WTC11 (cell line): ENCODE results near the gene DHX58. TPM values are rescaled to one million over a fixed set of nuclear protein-coding genes. Genes with fewer than 3 reads are reported as not detected.
A peak's percentile ranks its signal among the peaks of the same experiment; 100 is the strongest.

Experiments used
- ATAC-seq: fragments of 200-7000 bp; cut with Tn5 transposase; 2 replicates; pipeline ENCODE4 v1.10.0; 2021; ENCODE audit warnings: mild to moderate bottlenecking, moderate library complexity
- CTCF ChIA-PET: fragments of 300-600 bp; sonication (Branson Sonifier 250); formaldehyde crosslinking; loops from one replicate; lab custom pipeline; 2021; ENCODE audit warnings: antibody characterized with exemption; lab: Charles Lee
- POLR2A ChIA-PET: fragments of 350-600 bp; sonication (Branson Sonifier 250); formaldehyde crosslinking; loops from one replicate; lab custom pipeline; 2021; ENCODE audit warnings: antibody characterized with exemption; lab: Charles Lee
- DNase-seq: peaks from one replicate; pipeline ENCODE4 v3.0.0; 2021; ENCODE audit warnings: low spot score
- H3K27ac Mint-ChIP-seq: 2 replicates; pipeline ENCODE4 v1.8.0; 2021; ENCODE audit warnings: mixed read lengths
- H3K27me3 Mint-ChIP-seq: 2 replicates; pipeline ENCODE4 v1.8.0; 2021; ENCODE audit warnings: low read depth, mild to moderate bottlenecking, moderate library complexity, mixed read lengths
- H3K36me3 Mint-ChIP-seq: 2 replicates; pipeline ENCODE4 v1.8.0; 2021; ENCODE audit warnings: mixed read lengths
- H3K4me1 Mint-ChIP-seq: 2 replicates; pipeline ENCODE4 v1.8.0; 2022; ENCODE audit warnings: mixed read lengths
- H3K4me3 Mint-ChIP-seq: 2 replicates; pipeline ENCODE4 v1.8.0; 2021; ENCODE audit warnings: mild to moderate bottlenecking, moderate library complexity, mixed read lengths
- H3K9me3 Mint-ChIP-seq: 2 replicates; pipeline ENCODE4 v1.8.0; 2021; ENCODE audit warnings: mixed read lengths
- ARID4B ChIP-seq: sonication (generic); formaldehyde crosslinking; IDR thresholded peaks from 2 replicates; pipeline ENCODE4 v1.8.0; 2023; ENCODE audit warnings: missing genetic modification reagents, mild to moderate bottlenecking, borderline replicate concordance
- ATF1 ChIP-seq: sonication (generic); formaldehyde crosslinking; IDR thresholded peaks from 2 replicates; pipeline ENCODE4 v1.8.1; 2023; ENCODE audit warnings: mild to moderate bottlenecking, moderate library complexity, missing genetic modification reagents
- ATF2 ChIP-seq: sonication (generic); formaldehyde crosslinking; IDR thresholded peaks from 2 replicates; pipeline ENCODE4 v1.8.1; 2022; ENCODE audit warnings: low read depth, missing genetic modification reagents, borderline replicate concordance
- E2F1 ChIP-seq: sonication (generic); formaldehyde crosslinking; IDR thresholded peaks from 2 replicates; pipeline ENCODE4 v1.8.0; 2022; ENCODE audit warnings: mild to moderate bottlenecking, missing genetic modification reagents
- E2F5 ChIP-seq: sonication (generic); formaldehyde crosslinking; IDR thresholded peaks from 2 replicates; pipeline ENCODE4 v1.8.1; 2022; ENCODE audit warnings: mild to moderate bottlenecking, moderate library complexity, missing genetic modification reagents
- ELF4 ChIP-seq: sonication (generic); formaldehyde crosslinking; IDR thresholded peaks from 2 replicates; pipeline ENCODE4 v1.8.1; 2022; ENCODE audit warnings: low read depth, mild to moderate bottlenecking, moderate library complexity, missing genetic modification reagents
- ETV6 ChIP-seq: sonication (generic); formaldehyde crosslinking; IDR thresholded peaks from 2 replicates; pipeline ENCODE4 v1.8.1; 2022; ENCODE audit warnings: mild to moderate bottlenecking, missing genetic modification reagents
- FOXJ3 ChIP-seq: sonication (generic); formaldehyde crosslinking; IDR thresholded peaks from 2 replicates; pipeline ENCODE4 v1.9.0; 2021; ENCODE audit warnings: missing genetic modification reagents, mild to moderate bottlenecking, borderline replicate concordance
- FOXP1 ChIP-seq: sonication (generic); formaldehyde crosslinking; IDR thresholded peaks from 2 replicates; pipeline ENCODE4 v1.8.0; 2022; ENCODE audit warnings: missing genetic modification reagents, mild to moderate bottlenecking, moderate library complexity, borderline replicate concordance
- GRHL2 ChIP-seq: fragments of 250-450 bp; sonication (Bioruptor Pico); IDR thresholded peaks from 2 replicates; pipeline ENCODE4 v1.8.0; 2022; ENCODE audit warnings: mild to moderate bottlenecking, moderate library complexity; ENCODE audit not compliant: insufficient replicate concordance, severe bottlenecking
- HMGA2 ChIP-seq: fragments of 250-450 bp; sonication (Bioruptor Pico); IDR thresholded peaks from 2 replicates; pipeline ENCODE4 v1.4.0; 2021; ENCODE audit warnings: mild to moderate bottlenecking, moderate library complexity
- KAT7 ChIP-seq: sonication (generic); formaldehyde crosslinking; IDR thresholded peaks from 2 replicates; pipeline ENCODE4 v1.8.1; 2023; ENCODE audit warnings: missing genetic modification reagents, mild to moderate bottlenecking, borderline replicate concordance
- MLX ChIP-seq: sonication (generic); formaldehyde crosslinking; IDR thresholded peaks from 2 replicates; pipeline ENCODE4 v1.8.1; 2023; ENCODE audit warnings: mild to moderate bottlenecking, missing genetic modification reagents, moderate library complexity
- MXD4 ChIP-seq: fragments of 250-450 bp; sonication (Bioruptor Pico); IDR thresholded peaks from 2 replicates; pipeline ENCODE4 v1.8.0; 2021; ENCODE audit warnings: mild to moderate bottlenecking, moderate library complexity, borderline replicate concordance
- NFATC4 ChIP-seq: fragments of 250-450 bp; sonication (Bioruptor Pico); IDR thresholded peaks from 2 replicates; pipeline ENCODE4 v1.9.0; 2021; ENCODE audit warnings: mild to moderate bottlenecking
- NFE2L1 ChIP-seq: sonication (generic); formaldehyde crosslinking; IDR thresholded peaks from 2 replicates; pipeline ENCODE4 v1.8.1; 2023; ENCODE audit warnings: missing genetic modification reagents
- NR2C2 ChIP-seq: sonication (generic); formaldehyde crosslinking; IDR thresholded peaks from 2 replicates; pipeline ENCODE4 v1.8.0; 2022; ENCODE audit warnings: mild to moderate bottlenecking, missing genetic modification reagents
- OVOL2 ChIP-seq: fragments of 250-450 bp; sonication (Bioruptor Pico); IDR thresholded peaks from 2 replicates; pipeline ENCODE4 v1.9.0; 2021; ENCODE audit warnings: mild to moderate bottlenecking, borderline replicate concordance
- RELA ChIP-seq: sonication (generic); formaldehyde crosslinking; IDR thresholded peaks from 2 replicates; pipeline ENCODE4 v1.8.1; 2022; ENCODE audit warnings: missing genetic modification reagents, mild to moderate bottlenecking, borderline replicate concordance
- SP1 ChIP-seq: sonication (generic); formaldehyde crosslinking; conservative IDR thresholded peaks from 2 replicates; pipeline ENCODE4 v1.8.1; 2022; ENCODE audit warnings: missing genetic modification reagents
- TEAD1 ChIP-seq: sonication (generic); formaldehyde crosslinking; IDR thresholded peaks from 2 replicates; pipeline ENCODE4 v1.8.0; 2022; ENCODE audit warnings: mild to moderate bottlenecking, missing genetic modification reagents
- ZBTB21 ChIP-seq: sonication (generic); formaldehyde crosslinking; IDR thresholded peaks from 2 replicates; pipeline ENCODE4 v1.8.1; 2023; ENCODE audit warnings: mild to moderate bottlenecking, missing genetic modification reagents, borderline replicate concordance
- ZNF219 ChIP-seq: sonication (generic); formaldehyde crosslinking; IDR thresholded peaks from 2 replicates; pipeline ENCODE4 v1.8.0; 2023; ENCODE audit warnings: missing genetic modification reagents, mild to moderate bottlenecking, borderline replicate concordance
- ZNF263 ChIP-seq: sonication (generic); formaldehyde crosslinking; IDR thresholded peaks from 2 replicates; pipeline ENCODE4 v1.8.1; 2022; ENCODE audit warnings: low read depth, mild to moderate bottlenecking, moderate library complexity, missing genetic modification reagents
- ZNF423 ChIP-seq: fragments of 250-450 bp; sonication (Bioruptor Pico); IDR thresholded peaks from 2 replicates; pipeline ENCODE4 v2.1.2; 2022; ENCODE audit warnings: mild to moderate bottlenecking, moderate library complexity
- total RNA-seq: library from RNA; stranded (reverse); gene quantifications from 3 replicates; pipeline ENCODE4 v1.2.3, GENCODE V29; 2021

DHX58 gene
- total RNA-seq, 1 experiment from 2014 or later, result 6.3 TPM

GRCh38 chr17:42107597-42108576, 4.6 kb downstream of the DHX58 start (continued):
- TF ChIP-seq MLX (no peak), ZNF423 (CRISPR knock-in tag) (peak; percentile 37; the same call in 1 of the 2 replicates), FOXP1 (0 out of 2 replicates have a peak, but pooled peaks have one; percentile 7), NFATC4 (CRISPR knock-in tag) (no peak), ATF2 (CRISPR knock-in tag) (no peak), TEAD1 (CRISPR knock-in tag) (no peak), SP1 (peak; percentile 72), NFE2L1 (CRISPR knock-in tag) (peak; percentile 95), E2F1 (CRISPR knock-in tag) (no peak)

GRCh38 chr17:42107124-42107523, 5.4 kb downstream of the DHX58 start:
- Mint-ChIP-seq H3K4me3 (peak overlapping the region; percentile 70), H3K9me3 (no peaks in the 10 kb centered on the region), H3K27ac (no peak overlapping the region), H3K4me1 (peaks cover 23% of the 10 kb centered on the region), H3K36me3 (no peaks in the 10 kb centered on the region), H3K27me3 (peaks cover 6% of the 10 kb centered on the region)
- POLR2A ChIA-PET, result interaction anchor here (0.7 to 1.1 kb wide), 4 partner anchors 34 to 158 kb away, joined by 3 to 4 read pairs (median 3); no protein-coding TSS in a partner anchor
- CTCF ChIA-PET, result interaction anchor here (0.6 to 4.1 kb wide), 12 partner anchors 9 to 411 kb away, joined by 3 to 19 read pairs (median 6); partner anchors contain the start of genes DNAJC7, KAT2A and NKIRAS2
- ATAC-seq (no peak), DNase-seq (no peak)
- TF ChIP-seq SP1 (no peak), ELF4 (no peak), MXD4 (CRISPR knock-in tag) (no peak), E2F5 (CRISPR knock-in tag) (no peak), ETV6 (CRISPR knock-in tag) (no peak), ATF1 (no peak), NR2C2 (no peak)

- DNase-seq, result no peak
- Mint-ChIP-seq H3K4me3 (no peak overlapping the region), H3K27ac (no peak overlapping the region), H3K27me3 (peaks cover 6% of the 10 kb centered on the region), H3K36me3 (no peaks in the 10 kb centered on the region), H3K4me1 (peaks cover 19% of the 10 kb centered on the region), H3K9me3 (no peaks in the 10 kb centered on the region)
- CTCF ChIA-PET, result interaction anchor here (0.5 to 1.1 kb wide), 3 partner anchors 15 to 51 kb away, joined by 3 to 5 read pairs (median 3); partner anchors contain the start of gene KAT2A
- POLR2A ChIA-PET, result no interaction called here
- no peak for ATAC-seq
- TF ChIP-seq OVOL2 (CRISPR knock-in tag) (no peak), HMGA2 (CRISPR knock-in tag) (no peak), ZNF219 (no peak), ZBTB21 (CRISPR knock-in tag) (no peak), RELA (CRISPR knock-in tag) (no peak), GRHL2 (CRISPR knock-in tag) (no peak), FOXJ3 (no peak), ATF1 (no peak), KAT7 (no peak), ARID4B (CRISPR knock-in tag) (no peak), ZNF263 (CRISPR knock-in tag) (no peak)
These were observed 6.5 kb downstream of the DHX58 start for GRCh38 chr17:42106009-42106408.
